HG03045 (cell line): Measurements from ENCODE around the gene HES4.

Source experiments
- ATAC-seq: cut with Tn5 transposase; IDR thresholded peaks from one replicate; pipeline ENCODE4 v1.9.1; 2021; ENCODE audit warnings: mild to moderate bottlenecking, moderate library complexity; ENCODE audit not compliant: unreplicated experiment

The HES4 gene

DNA sequence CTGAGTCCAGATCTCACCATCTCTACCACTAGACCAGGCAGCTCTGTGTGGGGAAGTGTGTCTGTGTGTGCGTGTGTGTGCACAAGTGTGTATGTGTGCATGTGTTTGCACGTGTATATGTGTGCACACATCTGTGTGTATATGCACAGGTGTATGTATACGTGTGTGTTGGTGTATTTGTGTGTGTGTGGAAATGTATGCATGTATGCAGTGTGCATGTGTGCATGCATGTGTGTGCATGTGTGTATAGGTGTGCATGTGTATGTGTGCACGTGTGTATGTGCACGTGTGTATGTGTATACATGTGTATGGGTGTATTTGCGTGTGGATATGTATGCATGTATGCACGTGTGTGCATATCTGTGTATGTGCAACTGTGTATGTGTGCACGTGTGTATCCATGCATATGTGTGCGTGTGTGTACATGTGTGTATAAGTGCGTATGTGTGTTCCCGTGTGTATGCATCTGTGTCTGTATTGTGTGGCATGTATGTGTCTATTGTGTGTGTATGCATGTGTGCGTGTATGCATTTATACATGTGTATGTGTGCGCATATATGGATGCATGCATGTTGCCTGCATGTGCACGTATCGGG is 30.5 kb downstream of the HES4 start:
- ATAC-seq, result no peak

DNA sequence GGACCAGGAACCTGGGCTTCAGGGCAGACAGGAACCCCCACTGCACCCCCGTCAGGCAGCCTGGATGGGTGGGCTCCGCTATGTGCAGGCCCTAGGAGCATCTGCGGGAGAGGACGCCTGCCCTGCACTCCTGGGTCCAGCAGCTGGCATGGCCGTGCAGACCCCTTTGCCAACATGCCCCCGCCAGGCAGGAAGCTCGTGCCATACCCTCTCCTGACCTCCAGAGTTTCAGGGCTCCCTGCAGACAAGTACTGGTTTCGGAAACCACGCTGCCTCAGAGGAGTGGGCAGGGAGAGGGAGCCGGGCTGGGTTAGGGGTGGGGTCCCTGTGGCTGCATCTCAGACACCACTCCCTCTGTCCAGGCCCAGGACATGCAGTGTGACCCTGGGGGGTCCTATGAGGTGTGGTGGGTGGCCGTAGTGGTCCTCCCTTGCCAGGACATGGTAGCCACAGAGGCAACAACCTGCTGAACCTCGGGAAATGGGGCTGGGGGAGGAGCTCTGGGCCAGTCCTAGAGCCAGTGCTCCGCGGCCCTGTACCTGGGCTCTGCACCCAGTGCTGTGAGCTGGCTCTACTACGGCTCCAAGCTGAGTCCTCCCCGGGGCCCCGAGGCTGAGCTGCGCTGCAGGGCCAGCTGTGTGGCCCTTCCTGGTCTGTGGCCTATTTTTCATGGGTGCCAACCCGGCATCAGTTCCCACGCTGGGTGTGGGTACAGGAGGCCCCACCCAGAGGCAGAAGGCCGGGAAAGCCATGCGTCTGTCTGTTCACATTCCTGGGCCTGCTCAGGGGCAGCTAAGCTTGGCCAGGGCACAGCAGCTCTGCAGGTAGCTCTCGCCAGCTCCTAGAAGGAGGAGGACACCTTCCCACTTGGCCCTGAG is 32.2 kb downstream of the HES4 start:
- no peak for ATAC-seq

DNA sequence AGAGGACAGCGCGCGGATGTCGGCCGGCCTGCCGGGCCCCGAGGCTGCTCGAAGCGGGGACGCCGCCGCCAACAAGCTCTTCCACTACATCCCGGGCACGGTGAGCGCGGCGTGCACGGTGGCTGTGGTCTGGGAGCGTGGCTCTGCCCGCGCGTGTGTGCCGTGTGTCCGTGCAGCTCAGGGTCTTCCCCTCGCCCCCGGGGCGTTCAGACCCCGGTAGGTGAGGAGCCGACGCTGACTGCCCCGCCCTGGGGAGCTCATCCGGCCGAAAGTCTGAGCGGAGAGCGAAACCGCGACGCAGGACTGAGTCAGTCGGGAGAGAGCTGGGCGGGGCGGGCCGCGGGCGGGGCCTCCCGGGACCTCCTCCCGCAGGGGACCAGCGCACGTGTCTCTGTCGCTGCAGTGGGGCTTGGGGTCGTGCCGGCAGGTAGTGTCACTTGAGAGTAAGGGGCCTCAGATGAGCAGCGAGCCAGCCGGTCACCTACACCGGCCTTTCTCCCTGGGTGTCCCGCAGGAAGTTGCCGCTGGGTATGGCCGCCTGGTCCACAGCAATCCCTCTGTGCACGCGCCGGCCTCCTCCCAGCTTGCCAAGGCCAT is 33.1 kb downstream of the HES4 start:
- ATAC-seq, result peak; percentile 54

DNA sequence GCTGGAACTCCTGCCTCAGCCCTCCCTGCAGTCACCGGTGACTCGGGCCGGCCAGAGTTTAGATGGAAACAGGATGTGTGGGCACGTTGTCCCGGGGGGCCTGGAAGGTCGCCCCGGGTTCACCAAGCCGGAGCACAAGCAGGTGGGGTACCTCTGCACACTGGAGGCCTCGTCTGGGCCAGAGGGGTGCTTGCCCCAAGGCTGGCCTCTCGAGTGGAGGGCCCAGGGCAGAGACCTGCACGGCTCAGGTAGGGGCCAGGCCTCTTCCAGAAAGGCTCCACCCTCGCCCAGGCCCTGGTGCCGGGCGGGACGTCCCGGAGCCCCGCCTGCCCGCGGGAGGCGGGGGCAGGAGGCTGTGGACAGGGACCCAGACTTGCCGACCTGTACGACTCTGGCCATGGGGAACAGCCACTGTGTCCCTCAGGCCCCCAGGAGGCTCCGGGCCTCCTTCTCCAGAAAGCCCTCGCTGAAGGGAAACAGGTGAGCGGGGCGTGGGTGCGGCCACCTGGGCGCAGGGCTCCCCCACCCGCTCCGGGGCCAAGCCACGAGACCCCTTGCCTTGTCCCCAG is 33.7 kb downstream of the HES4 start, which contains the start of gene PLEKHN1:
Gene PLEKHN1 (plus strand): TSS at position 348 of the 569 bp plus-strand sequence. CDS start 50 bp downstream, at position 398.
- peak; percentile 27 for ATAC-seq

DNA sequence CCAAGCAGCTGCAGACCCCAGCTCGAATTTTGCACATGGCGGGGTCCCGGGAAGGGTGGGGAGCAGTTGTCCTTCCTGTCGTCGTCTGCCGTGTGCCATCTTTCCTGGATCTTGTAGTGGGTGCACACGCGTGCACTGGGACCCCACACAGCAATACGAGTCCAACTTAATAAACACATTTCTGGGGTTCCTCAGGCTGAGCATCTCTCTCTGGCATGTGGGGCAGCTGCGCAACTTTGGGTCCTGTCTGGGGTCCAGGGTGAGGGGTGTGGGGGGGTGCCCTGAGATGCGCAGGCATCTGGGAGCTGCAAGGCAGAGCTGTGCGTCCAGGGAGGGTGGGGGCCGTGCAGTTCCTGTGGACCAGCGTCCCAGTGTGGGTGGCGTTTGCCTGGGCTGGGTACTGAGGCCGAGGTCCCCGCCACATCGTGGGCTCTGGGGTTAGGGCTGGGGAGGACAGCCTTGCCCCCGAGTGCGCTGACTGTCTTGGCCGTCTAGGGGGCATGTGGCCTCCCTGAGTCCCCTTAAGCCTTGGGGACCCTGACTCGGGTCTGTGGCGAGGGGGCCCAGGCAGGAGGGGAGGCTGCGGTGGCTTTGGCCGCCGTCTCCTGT is 34.3 kb downstream of the HES4 start:
- no peak for ATAC-seq

- no peak for ATAC-seq
Observed at GRCh38 chr1:964691-965525, 35.0 kb downstream of the HES4 start.

GRCh38 chr1:963746-964525 is 36.0 kb downstream of the HES4 start:
- no peak for ATAC-seq

DNA sequence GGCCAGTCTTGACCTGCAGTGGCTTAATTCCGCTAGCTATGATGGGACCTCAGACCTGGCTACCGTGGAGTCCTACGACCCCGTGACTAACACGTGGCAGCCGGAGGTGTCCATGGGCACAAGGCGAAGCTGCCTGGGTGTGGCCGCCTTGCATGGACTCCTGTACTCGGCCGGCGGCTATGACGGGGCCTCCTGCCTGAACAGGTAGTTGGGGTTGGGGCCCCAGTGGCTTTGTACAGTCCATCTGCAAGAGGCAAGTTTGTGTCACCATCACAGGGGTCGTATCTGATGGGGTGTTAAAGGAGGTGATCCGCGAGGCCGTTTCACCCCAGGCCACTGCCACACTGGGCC is 36.6 kb downstream of the HES4 start:
- no peak for ATAC-seq

DNA sequence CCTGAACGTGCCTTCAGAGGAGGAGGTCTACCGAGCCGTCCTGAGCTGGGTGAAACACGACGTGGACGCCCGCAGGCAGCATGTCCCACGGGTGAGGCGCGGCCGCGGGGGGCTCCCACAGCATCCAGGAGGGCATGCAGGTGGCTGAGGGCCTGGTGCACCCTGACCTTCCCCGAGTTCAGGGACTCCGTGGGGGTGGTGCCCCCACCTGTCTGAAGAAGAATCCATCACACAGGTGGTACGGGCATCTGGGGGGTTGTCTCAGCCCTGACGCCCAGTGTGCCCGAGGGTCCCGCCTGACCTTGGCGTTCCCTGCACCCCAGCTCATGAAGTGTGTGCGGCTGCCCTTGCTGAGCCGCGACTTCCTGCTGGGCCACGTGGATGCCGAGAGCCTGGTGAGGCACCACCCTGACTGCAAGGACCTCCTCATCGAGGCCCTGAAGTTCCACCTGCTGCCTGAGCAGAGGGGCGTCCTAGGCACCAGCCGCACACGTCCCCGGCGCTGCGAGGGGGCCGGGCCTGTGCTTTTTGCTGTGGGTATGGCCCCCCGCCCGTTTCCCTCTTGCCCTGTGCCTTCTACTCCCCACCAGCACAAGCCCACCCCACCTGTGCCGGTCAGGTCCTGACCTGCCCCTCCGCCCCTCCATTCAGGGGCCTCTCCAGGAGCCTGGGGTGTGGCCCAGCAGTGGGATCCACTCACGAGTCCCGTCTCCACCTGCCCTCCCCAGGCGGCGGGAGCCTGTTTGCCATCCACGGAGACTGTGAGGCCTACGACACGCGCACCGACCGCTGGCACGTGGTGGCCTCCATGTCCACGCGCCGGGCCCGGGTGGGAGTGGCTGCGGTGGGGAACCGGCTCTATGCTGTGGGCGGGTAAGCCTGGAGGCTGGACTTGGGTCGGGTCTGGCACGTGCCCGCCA is 37.3 kb downstream of the HES4 start:
- no peak for ATAC-seq

DNA sequence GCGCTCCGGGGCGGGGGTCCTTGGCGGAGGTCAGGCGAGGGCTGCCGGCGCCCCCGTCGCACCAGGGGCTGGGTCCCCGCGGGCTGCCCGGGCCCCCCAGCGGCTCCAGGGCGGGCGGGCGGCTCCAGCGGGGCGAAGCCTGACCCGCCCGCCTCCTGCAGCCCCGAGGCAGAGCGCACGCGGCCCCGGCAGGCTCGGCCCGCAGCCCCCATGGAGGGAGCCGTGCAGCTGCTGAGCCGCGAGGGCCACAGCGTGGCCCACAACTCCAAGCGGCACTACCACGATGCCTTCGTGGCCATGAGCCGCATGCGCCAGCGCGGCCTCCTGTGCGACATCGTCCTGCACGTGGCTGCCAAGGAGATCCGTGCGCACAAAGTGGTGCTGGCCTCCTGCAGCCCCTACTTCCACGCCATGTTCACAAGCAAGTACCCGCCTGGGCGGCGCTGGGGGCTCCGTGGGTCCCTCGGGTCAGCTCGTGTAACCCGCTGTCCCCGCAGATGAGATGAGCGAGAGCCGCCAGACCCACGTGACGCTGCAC is 38.7 kb downstream of the HES4 start:
- ATAC-seq, result no peak

DNA sequence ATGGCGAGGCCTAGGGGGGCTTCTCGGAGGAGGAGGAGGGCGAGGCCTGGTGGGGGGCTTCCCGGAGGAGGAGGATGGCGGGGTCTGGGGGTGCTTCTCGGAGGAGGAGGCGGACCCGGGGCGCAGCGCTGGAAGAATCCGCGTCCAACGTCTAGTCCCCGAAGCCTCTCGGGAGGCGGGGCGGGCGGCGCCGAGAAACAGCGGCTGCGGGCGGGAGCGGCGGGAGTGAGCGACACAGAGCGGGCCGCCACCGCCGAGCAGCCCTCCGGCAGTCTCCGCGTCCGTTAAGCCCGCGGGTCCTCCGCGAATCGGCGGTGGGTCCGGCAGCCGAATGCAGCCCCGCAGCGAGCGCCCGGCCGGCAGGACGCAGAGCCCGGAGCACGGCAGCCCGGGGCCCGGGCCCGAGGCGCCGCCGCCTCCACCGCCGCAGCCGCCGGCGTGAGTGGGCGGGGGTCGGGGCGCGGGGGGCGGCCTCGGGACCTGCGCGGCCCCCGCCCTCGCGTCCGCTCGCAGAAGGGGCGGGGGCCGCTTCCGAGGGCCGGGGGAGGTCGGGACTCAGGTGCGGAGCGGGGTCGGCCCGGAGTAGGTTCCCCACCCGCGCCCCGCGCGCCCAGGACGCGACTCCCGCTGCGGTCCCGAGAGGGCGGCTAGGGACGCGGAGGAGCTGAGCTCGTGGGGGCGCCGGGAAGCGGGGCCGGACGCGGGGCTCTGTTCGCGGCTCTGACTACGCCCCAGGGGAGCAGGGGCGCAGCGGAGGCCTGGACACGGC is 39.4 kb downstream of the HES4 start, which contains the start of gene KLHL17:
Gene KLHL17 (plus strand): TSS at position 222 of the 769 bp plus-strand sequence. CDS start 110 bp downstream, at position 332.
- ATAC-seq, result peak; percentile 33

- ATAC-seq, result no peak
Observed at GRCh38 chr1:959731-960362, 40.0 kb downstream of the HES4 start.

GRCh38 chr1:958823-959730 is 40.8 kb downstream of the HES4 start, which contains the start of gene NOC2L:
TSS of gene NOC2L (minus strand) at chr1:959256. CDS start at chr1:959240, 16 bp downstream.
- peak; percentile 58 for ATAC-seq

DNA sequence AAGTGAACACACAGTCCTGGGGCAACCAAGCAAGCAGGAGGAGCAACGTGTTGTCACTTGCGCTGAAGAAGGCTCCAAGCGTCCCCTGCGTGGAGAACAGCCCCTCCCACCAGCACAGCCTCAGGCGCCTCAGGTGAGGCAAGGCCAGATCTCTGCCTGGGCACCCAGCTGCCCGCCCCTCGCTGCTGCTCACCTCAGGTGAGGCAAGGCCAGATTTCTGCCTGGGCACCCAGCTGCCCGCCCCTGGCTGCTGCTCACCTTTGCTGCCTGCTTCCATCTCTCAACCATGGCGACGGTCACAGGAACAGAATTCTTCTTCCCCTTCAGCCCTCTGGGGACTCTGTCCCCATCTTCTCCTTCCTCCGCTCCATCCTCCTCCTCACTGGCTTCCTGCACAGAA is 43.3 kb downstream of the HES4 start:
- no peak for ATAC-seq

DNA sequence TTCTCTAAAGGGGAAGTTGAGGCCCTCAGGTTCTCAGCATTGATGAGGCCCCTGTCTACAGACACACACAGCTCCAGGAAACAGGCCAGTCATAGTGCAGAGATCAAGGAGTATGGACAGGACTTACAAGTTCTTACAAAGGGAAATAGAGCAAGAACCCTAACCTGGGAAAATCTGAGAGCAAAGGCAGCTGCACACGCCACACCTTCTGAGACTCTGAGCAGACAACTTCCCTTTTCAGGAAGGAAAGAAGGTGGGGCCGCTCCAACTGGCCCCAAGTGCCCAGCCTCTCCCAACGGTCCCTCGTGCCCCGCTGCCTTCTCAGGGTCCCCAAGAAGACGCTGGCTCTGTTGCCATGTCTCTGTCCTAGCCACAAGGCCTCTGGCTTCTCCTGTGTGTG is 44.4 kb downstream of the HES4 start:
- no peak for ATAC-seq

DNA sequence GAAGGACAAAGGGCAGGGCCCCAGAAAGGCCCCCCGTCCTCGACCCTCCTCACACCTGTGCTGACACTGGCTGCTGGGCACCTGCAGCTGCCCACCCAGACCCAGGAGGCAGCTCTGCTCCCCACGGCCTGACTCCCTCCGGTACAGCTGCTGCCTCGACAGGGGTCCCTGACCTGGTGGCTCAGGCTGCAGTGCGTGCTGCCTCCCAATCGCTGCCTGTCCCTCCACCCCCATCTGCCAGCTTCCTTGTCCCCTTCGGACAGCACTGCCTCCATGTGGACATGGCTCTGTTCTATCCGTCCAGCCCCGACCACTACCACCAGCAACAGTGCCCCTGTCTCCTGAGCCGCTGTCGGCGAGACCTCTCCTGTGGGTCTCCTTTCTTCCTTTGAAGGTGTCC is 45.0 kb downstream of the HES4 start:
- no peak for ATAC-seq
